H9 (cell line): Measurements from ENCODE around the gene MAML3. TPM values are rescaled to one million over a fixed set of nuclear protein-coding genes. Genes with fewer than 3 reads are reported as not detected.

Source experiments
- DNase-seq: peaks from one replicate; pipeline ENCODE4 v3.0.0-alpha.2; 2017
- H2AFZ ChIP-seq: one replicate; pipeline ENCODE4 v1.6.1; 2013; ENCODE audit warnings: mild to moderate bottlenecking, low read length, control low read depth, moderate library complexity
- H2AK5ac ChIP-seq: 2 replicates; pipeline ENCODE4 v1.6.1; 2013; ENCODE audit warnings: low read length, control low read depth, mixed read lengths; ENCODE audit not compliant: insufficient read length
- H2BK120ac ChIP-seq: one replicate; pipeline ENCODE4 v1.6.1; 2013; ENCODE audit warnings: low read depth, mild to moderate bottlenecking, low read length, control low read depth, inconsistent platforms; ENCODE audit not compliant: poor library complexity, severe bottlenecking
- H2BK12ac ChIP-seq: 2 replicates; pipeline ENCODE4 v1.6.1; 2013; ENCODE audit warnings: low read length, control low read depth, mixed read lengths, low read depth; ENCODE audit not compliant: insufficient read length
- H2BK15ac ChIP-seq: 2 replicates; pipeline ENCODE4 v1.6.1; 2013; ENCODE audit warnings: low read depth, low read length, control low read depth
- H2BK20ac ChIP-seq: one replicate; pipeline ENCODE4 v1.6.1; 2013; ENCODE audit warnings: low read depth, mild to moderate bottlenecking, low read length, control low read depth, inconsistent platforms; ENCODE audit not compliant: poor library complexity, severe bottlenecking
- H2BK5ac ChIP-seq: 2 replicates; pipeline ENCODE4 v1.6.1; 2013; ENCODE audit warnings: low read length, control low read depth, mixed read lengths; ENCODE audit not compliant: insufficient read length
- H3K14ac ChIP-seq: 2 replicates; pipeline ENCODE4 v1.6.1; 2013; ENCODE audit warnings: low read length, control low read depth; ENCODE audit not compliant: insufficient read depth
- H3K18ac ChIP-seq: 2 replicates; pipeline ENCODE4 v1.6.1; 2013; ENCODE audit warnings: low read depth, mild to moderate bottlenecking, mixed read lengths, low read length, control low read depth; ENCODE audit not compliant: insufficient read length
- H3K23ac ChIP-seq: 2 replicates; pipeline ENCODE4 v1.6.1; 2013; ENCODE audit warnings: low read length, control low read depth, mixed read lengths, low read depth; ENCODE audit not compliant: insufficient read length
- H3K23me2 ChIP-seq: 2 replicates; pipeline ENCODE4 v1.6.1; 2013; ENCODE audit warnings: low read depth, mild to moderate bottlenecking, mixed read lengths, low read length, control low read depth; ENCODE audit not compliant: insufficient read length, poor library complexity, severe bottlenecking
- H3K27ac ChIP-seq: 2 replicates; pipeline ENCODE4 v1.5.1; 2013; ENCODE audit warnings: low read length, control low read depth, mixed read lengths, low read depth; ENCODE audit not compliant: insufficient read length
- H3K27me3 ChIP-seq: 2 replicates; pipeline ENCODE4 v1.6.1; 2013; ENCODE audit warnings: low read length, control low read depth, inconsistent platforms; ENCODE audit not compliant: insufficient read depth
- H3K4ac ChIP-seq: 2 replicates; pipeline ENCODE4 v1.6.1; 2013; ENCODE audit warnings: low read depth, mild to moderate bottlenecking, control low read depth, inconsistent platforms, low read length, moderate library complexity
- H3K4me1 ChIP-seq: 2 replicates; pipeline ENCODE4 v1.6.1; 2013; ENCODE audit warnings: low read length, control low read depth, inconsistent platforms; ENCODE audit not compliant: insufficient read depth
- H3K4me2 ChIP-seq: 2 replicates; pipeline ENCODE4 v1.6.1; 2013; ENCODE audit warnings: low read length, control low read depth, mixed read lengths; ENCODE audit not compliant: insufficient read length, insufficient read depth
- H3K56ac ChIP-seq: 2 replicates; pipeline ENCODE4 v1.6.1; 2013; ENCODE audit warnings: low read depth, mild to moderate bottlenecking, mixed read lengths, low read length, control low read depth; ENCODE audit not compliant: insufficient read length
- H3K79me1 ChIP-seq: 2 replicates; pipeline ENCODE4 v1.6.1; 2013; ENCODE audit warnings: low read depth, mild to moderate bottlenecking, moderate library complexity, low read length, control low read depth, inconsistent platforms; ENCODE audit not compliant: insufficient read depth, poor library complexity, severe bottlenecking
- H3K79me2 ChIP-seq: 2 replicates; pipeline ENCODE4 v1.6.1; 2013; ENCODE audit warnings: low read length, control low read depth, inconsistent platforms; ENCODE audit not compliant: insufficient read depth
- H3K9ac ChIP-seq: 2 replicates; pipeline ENCODE4 v1.6.1; 2013; ENCODE audit warnings: low read length, control low read depth, mixed read lengths; ENCODE audit not compliant: insufficient read length; ENCODE audit errors: extremely low read depth
- H3K9me3 ChIP-seq: one replicate; pipeline ENCODE4 v1.6.1; 2013; ENCODE audit warnings: low read depth, low read length, inconsistent platforms; ENCODE audit not compliant: control insufficient read depth
- H3T11ph ChIP-seq: one replicate; pipeline ENCODE4 v1.6.1; 2013; ENCODE audit warnings: mild to moderate bottlenecking, low read length, control low read depth, inconsistent platforms
- H4K20me1 ChIP-seq: one replicate; pipeline ENCODE4 v1.6.1; 2013; ENCODE audit not compliant: control insufficient read depth, insufficient read length, insufficient read depth
- H4K5ac ChIP-seq: 2 replicates; pipeline ENCODE4 v1.6.1; 2013; ENCODE audit warnings: low read depth, mild to moderate bottlenecking, mixed read lengths, low read length, control low read depth; ENCODE audit not compliant: insufficient read length
- H4K8ac ChIP-seq: replicated peaks from 2 replicates; pipeline ENCODE4 v1.6.1; 2013; ENCODE audit warnings: low read length, control low read depth, mixed read lengths, low read depth; ENCODE audit not compliant: insufficient read length
- H4K91ac ChIP-seq: 2 replicates; pipeline ENCODE4 v1.6.1; 2013; ENCODE audit warnings: low read depth, mild to moderate bottlenecking, moderate library complexity, mixed read lengths, low read length, control low read depth; ENCODE audit not compliant: insufficient read length
- H3K27ac Mint-ChIP-seq, 3 experiments: 2 replicates in 2 of 3; 3 replicates in 1 of 3; pipeline ENCODE4 v1.8.0; 2020 to 2021; ENCODE audit warnings: mixed read lengths in 3 of 3, mild to moderate bottlenecking in 1 of 3, moderate library complexity in 1 of 3
- H3K27me3 Mint-ChIP-seq: 2 replicates; pipeline ENCODE4 v1.8.0; 2021; ENCODE audit warnings: low read depth, mild to moderate bottlenecking, moderate library complexity, mixed read lengths
- H3K36me3 Mint-ChIP-seq, 3 experiments: 2 replicates in 2 of 3; 3 replicates in 1 of 3; pipeline ENCODE4 v1.8.0; 2020 to 2021; ENCODE audit warnings: low read depth in 3 of 3, mixed read lengths in 3 of 3; ENCODE audit not compliant: insufficient read depth in 1 of 3
- H3K4me1 Mint-ChIP-seq, 2 experiments: 2 replicates each; pipeline ENCODE4 v1.8.0; 2020; ENCODE audit warnings: mixed read lengths in 2 of 2
- H3K4me3 Mint-ChIP-seq, 2 experiments: 2 replicates in 1 of 2; 3 replicates in 1 of 2; pipeline ENCODE4 v1.8.0; 2020 to 2021; ENCODE audit warnings: mild to moderate bottlenecking in 2 of 2, mixed read lengths in 2 of 2, moderate library complexity in 1 of 2
- H3K9me3 Mint-ChIP-seq, 2 experiments: 2 replicates in 1 of 2; 3 replicates in 1 of 2; pipeline ENCODE4 v1.8.0; 2020; ENCODE audit warnings: mild to moderate bottlenecking in 2 of 2, mixed read lengths in 2 of 2, moderate library complexity in 1 of 2
- CTCF ChIP-seq: fragments of 200-600 bp; sonication (generic); conservative IDR thresholded peaks from 3 replicates; pipeline ENCODE4 v1.8.0; 2021; ENCODE audit warnings: antibody characterized with exemption, mild to moderate bottlenecking
- WGBS: extraction: QIAGEN DNeasy Blood & Tissue Kit; methylation state at CpG from one replicate; pipeline ENCODE4 v1.1.7; 2013; ENCODE audit warnings: missing lambda C conversion rate, low lambda C conversion rate, mixed read lengths; ENCODE audit not compliant: insufficient read length; ENCODE audit errors: extremely low coverage; 5-methylcytosine and 5-hydroxymethylcytosine counted together
- total RNA-seq: library from RNA; stranded (reverse); gene quantifications from 2 replicates; pipeline ENCODE4 v1.2.1, GENCODE V29; 2021

Gene MAML3
- total RNA-seq, 1 experiment from 2014 or later: 3.9 TPM

DNA sequence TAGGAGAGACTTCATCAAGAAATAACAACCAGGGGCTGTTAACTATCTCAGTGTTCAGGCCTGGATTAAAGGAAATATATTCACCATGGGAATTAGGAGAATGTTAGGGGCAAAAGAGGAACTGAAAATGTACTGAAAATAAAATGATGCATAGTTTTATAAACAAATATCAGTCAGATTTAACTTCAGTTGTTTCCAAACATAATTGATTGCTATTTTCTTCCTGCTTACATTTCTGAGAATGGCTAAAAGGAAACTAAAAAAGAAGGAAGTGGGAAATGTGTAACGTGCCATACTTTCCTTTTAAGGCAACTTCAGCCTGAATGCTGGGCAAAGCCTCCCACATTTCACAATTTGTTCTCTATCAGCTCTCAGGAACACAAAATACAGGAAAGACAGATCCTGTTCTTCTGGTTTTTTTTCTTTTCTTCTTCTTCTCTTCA lies 178.1 kb downstream of the MAML3 start:
- Histone ChIP-seq H3T11ph (no peak overlapping the region), H2BK12ac (no peak overlapping the region), H3K56ac (no peak overlapping the region), H2BK5ac (no peak overlapping the region), H2BK120ac (no peak overlapping the region), H4K91ac (no peak overlapping the region), H3K27ac (no peak overlapping the region), H4K5ac (no peak overlapping the region), H3K14ac (no peak overlapping the region), H2BK15ac (no peak overlapping the region), H3K27me3 (peaks cover 39% of the 10 kb centered on the region), H3K23me2 (no peaks in the 10 kb centered on the region), H4K8ac (no peak overlapping the region), H3K9ac (no peak overlapping the region), H4K20me1 (no peaks in the 10 kb centered on the region), H3K9me3 (no peaks in the 10 kb centered on the region), H2AK5ac (no peak overlapping the region), H3K18ac (no peak overlapping the region), H2BK20ac (no peak overlapping the region), H3K4me1 (no peaks in the 10 kb centered on the region), H3K79me1 (no peaks in the 10 kb centered on the region), H3K79me2 (no peaks in the 10 kb centered on the region), H3K4ac (no peak overlapping the region), H2AFZ (no peak overlapping the region), H3K4me2 (no peak overlapping the region), H3K23ac (no peak overlapping the region)
- Mint-ChIP-seq H3K27me3 (no peaks in the 10 kb centered on the region; the same call in none of the 2 replicates), H3K4me1 (peaks cover 2 to 3% of the 10 kb centered on the region in 2 experiments), H3K36me3 (no peaks in the 10 kb centered on the region), H3K27ac (no peak overlapping the region), H3K4me3 (no peak overlapping the region), H3K9me3 (no peaks in the 10 kb centered on the region; a peak in 1 of 5 replicates)
- no CpG with 5 or more reads among the region's 1 CpG for WGBS
- TF ChIP-seq CTCF: no peak
- no peak for DNase-seq
